Measurements from ENCODE around the gene FUT3.

GRCh38 chr19:5832061-5832460, 19.2 kb downstream of the FUT3 start:
- no peak for TF ChIP-seq POLR2A (IDR thresholded peaks at IDR 0.05; ENCODE audit: low read depth, low read length)
- TF ChIP-seq POLR2AphosphoS5 (IDR thresholded peaks at IDR 0.05; ENCODE audit: low read depth, low read length): no peak
- TF ChIP-seq TAF1 (IDR thresholded peaks at IDR 0.05; ENCODE audit: low read depth, low read length): no peak
